Measurements from ENCODE around the gene PTPN23. TPM values are rescaled to one million over a fixed set of nuclear protein-coding genes. Genes with fewer than 3 reads are reported as not detected.

PTPN23 gene
- total RNA-seq, 3 donors from 2014 or later: 36.7 to 48.2 (median 43.6) TPM

DNA sequence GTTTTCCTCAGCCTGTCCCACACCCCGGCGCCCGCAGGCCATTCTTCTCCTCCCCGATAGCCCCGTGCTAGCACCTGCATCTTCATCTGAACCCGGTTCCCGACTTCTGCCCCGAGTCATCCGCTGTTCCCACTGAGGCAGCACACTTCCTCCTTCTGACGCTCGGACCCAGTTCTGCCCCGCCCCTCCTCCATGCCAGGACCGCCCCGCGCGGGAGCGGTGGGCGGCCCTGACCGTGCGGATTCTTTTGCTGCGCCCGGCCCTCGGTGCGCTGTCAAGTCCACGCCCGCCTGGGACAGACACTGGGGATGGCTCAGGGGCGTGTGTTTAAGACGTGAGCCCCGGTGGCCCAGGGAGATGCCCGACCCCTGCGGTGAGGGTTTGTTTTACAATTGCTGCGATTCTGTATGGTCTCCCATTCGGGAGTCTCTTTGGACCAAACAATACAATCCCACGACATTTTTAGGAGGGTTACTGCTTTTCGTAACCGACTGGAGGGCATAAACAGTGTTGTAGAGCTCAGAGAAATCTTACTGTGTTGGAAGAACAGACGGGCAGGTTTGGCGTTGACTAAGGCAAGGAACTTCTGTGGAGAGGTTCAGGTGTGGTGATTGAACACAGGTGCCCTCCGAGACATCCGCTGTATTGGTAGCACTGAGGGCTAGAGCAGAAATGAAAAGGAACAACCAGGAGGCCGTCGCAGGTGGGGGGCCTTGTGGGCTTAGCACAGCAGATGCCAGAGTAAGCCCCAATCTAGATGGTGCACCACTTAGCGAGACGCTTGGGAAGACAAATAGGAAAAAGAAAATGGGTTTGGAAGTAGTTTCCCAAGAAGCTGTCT is 716 bp downstream of the PTPN23 start:
- intact Hi-C loops (cut with DNase I, micrococcal nuclease): no loop called here
- no peaks in the 10 kb centered on the region for H3K9me3 ChIP-seq
- H3K4me3 ChIP-seq: peak overlapping the region; percentile 78
- TF ChIP-seq, protein P1, sequence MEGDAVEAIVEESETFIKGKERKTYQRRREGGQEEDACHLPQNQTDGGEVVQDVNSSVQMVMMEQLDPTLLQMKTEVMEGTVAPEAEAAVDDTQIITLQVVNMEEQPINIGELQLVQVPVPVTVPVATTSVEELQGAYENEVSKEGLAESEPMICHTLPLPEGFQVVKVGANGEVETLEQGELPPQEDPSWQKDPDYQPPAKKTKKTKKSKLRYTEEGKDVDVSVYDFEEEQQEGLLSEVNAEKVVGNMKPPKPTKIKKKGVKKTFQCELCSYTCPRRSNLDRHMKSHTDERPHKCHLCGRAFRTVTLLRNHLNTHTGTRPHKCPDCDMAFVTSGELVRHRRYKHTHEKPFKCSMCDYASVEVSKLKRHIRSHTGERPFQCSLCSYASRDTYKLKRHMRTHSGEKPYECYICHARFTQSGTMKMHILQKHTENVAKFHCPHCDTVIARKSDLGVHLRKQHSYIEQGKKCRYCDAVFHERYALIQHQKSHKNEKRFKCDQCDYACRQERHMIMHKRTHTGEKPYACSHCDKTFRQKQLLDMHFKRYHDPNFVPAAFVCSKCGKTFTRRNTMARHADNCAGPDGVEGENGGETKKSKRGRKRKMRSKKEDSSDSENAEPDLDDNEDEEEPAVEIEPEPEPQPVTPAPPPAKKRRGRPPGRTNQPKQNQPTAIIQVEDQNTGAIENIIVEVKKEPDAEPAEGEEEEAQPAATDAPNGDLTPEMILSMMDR (IDR thresholded peaks at IDR 0.05): no peak
- H3K4me1 ChIP-seq (ENCODE audit: low read depth): peaks cover 16% of the 10 kb centered on the region
- peaks cover 3% of the 10 kb centered on the region for H3K36me3 ChIP-seq (ENCODE audit: low read depth)
- peak; percentile 78 for ATAC-seq
- peak; percentile 87 to 94 (median 91) for DNase-seq

DNA sequence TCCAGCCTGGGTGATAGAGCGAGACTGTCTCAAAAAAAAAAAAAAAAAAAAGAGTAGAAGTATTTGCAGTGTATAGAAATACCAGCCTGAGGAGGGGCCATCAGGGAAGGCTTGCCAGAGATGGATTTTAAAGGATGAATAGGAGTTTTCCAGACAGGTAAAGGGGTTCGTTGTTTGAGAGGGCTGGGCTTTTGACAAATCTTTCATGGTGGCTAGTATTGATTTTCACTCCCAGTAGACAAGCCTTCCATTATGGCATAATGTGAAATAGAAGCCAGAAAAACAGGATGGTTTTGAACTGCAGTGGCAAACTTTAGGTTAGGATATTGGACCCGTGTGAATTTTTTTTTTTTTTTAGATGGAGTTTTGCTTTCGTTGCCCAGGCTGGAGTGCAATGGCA is 3.6 kb downstream of the PTPN23 start:
- intact Hi-C loops (cut with DNase I, micrococcal nuclease): no loop called here
- H3K36me3 ChIP-seq (ENCODE audit: low read depth): peaks cover 3% of the 10 kb centered on the region
- ATAC-seq (no peak), DNase-seq (no peak)
- no peaks in the 10 kb centered on the region for H3K9me3 ChIP-seq
- TF ChIP-seq, protein P1 (IDR thresholded peaks at IDR 0.05): no peak
- no peak overlapping the region for H3K4me3 ChIP-seq
- peaks cover 13% of the 10 kb centered on the region for H3K4me1 ChIP-seq (ENCODE audit: low read depth)

DNA sequence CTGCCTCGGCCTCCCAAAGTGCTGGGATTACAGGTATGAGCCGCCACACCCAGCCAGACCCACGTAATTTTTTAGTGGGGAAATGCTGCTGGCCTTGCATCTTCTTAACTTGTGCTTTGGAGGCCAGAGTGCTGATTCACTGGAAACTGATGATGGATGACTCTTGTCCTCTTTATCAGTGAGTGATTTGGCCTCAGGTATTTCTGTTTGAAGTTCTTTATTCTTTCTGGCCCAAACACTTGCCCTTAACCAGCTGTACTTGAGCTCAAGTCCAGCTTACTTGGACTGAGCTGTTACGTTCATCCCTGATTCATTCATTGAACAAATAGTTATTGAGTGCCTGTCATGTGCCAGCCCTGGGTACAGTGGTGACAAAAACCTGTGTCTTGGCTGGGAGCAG is 4.2 kb downstream of the PTPN23 start:
- Histone ChIP-seq H3K9me3 (no peaks in the 10 kb centered on the region), H3K4me1 (ENCODE audit: low read depth) (peaks cover 7% of the 10 kb centered on the region), H3K4me3 (no peak overlapping the region), H3K36me3 (ENCODE audit: low read depth) (peaks cover 3% of the 10 kb centered on the region)
- DNase-seq (no peak), ATAC-seq (no peak)
- intact Hi-C loops (cut with DNase I, micrococcal nuclease): no loop called here
- TF ChIP-seq, protein P1 (IDR thresholded peaks at IDR 0.05): no peak

DNA sequence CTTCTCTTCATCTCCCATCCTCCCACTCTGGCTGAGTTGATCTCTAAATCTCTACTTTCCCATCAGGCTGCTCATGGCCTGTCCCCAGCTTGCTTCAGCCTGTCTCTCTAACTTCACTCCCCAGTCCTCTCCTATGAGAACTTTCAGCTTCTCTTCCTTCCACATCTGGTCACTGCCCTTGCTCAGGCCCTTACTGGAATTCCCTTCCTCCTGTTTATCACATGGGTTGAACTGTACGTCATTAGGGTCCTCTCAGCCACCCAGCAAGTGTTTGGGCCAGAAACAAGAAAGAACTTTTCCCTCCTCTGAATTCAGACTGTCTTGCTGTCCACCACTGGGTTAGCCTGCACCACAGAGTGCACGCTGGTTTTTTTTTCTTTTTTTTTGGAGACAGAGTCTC is 5.0 kb downstream of the PTPN23 start:
- DNase-seq: no peak
- intact Hi-C loops (cut with DNase I, micrococcal nuclease): no loop called here
- TF ChIP-seq, protein P1 (IDR thresholded peaks at IDR 0.05): no peak

DNA sequence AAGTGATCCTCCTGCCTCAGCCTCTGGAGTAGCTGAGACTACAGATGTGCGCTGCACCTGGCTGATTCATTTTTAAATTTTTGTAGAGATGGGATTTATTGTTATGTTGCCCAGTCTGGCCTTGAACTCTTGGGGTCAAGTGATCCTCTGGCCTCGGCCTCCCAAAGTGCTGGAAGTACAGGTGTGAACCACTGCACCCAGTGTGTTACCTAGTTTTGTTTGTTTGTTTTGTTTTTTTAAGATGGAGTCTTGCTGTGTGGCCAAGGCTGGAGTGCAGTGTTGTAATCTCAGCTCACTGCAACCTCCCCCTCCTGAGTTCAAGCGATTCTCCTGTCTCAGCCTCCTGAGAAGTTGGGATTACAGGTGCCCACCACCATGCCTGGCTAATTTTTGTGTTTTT is 12.1 kb downstream of the PTPN23 start:
- DNase-seq (no peak), ATAC-seq (no peak)
- Histone ChIP-seq H3K9me3 (no peaks in the 10 kb centered on the region), H3K36me3 (ENCODE audit: low read depth) (no peaks in the 10 kb centered on the region), H3K4me1 (ENCODE audit: low read depth) (no peaks in the 10 kb centered on the region), H3K4me3 (no peak overlapping the region)
- intact Hi-C loops (cut with DNase I, micrococcal nuclease): no loop called here
- TF ChIP-seq, protein P1 (IDR thresholded peaks at IDR 0.05): no peak

More for the DNA sequence above, 5.0 kb downstream of the PTPN23 start:
- no peak for ATAC-seq
- Histone ChIP-seq H3K36me3 (ENCODE audit: low read depth) (no peaks in the 10 kb centered on the region), H3K4me1 (ENCODE audit: low read depth) (peaks cover 6% of the 10 kb centered on the region), H3K4me3 (no peak overlapping the region), H3K9me3 (no peaks in the 10 kb centered on the region)

All from mucosa of descending colon (tissue), 3 donors.